Glutamatergic neuron (in vitro differentiated cells): ENCODE results near the gene ZDHHC13. TPM values are rescaled to one million over a fixed set of nuclear protein-coding genes. Genes with fewer than 3 reads are reported as not detected.

Experiments
- DNase-seq: peaks from one replicate; pipeline ENCODE4 v3.0.0; 2022
- H3K27ac Mint-ChIP-seq: one replicate; pipeline ENCODE4 v1.8.0; 2020; ENCODE audit warnings: mild to moderate bottlenecking, mixed read lengths, inconsistent platforms; ENCODE audit not compliant: unreplicated experiment
- H3K27me3 Mint-ChIP-seq: one replicate; pipeline ENCODE4 v1.8.0; 2020; ENCODE audit warnings: mild to moderate bottlenecking, moderate library complexity, mixed read lengths, inconsistent platforms; ENCODE audit not compliant: unreplicated experiment
- H3K36me3 Mint-ChIP-seq: one replicate; pipeline ENCODE4 v1.8.0; 2020; ENCODE audit warnings: mild to moderate bottlenecking, mixed read lengths, inconsistent platforms; ENCODE audit not compliant: unreplicated experiment
- H3K4me1 Mint-ChIP-seq: one replicate; pipeline ENCODE4 v1.8.0; 2020; ENCODE audit warnings: mild to moderate bottlenecking, low read depth, mixed read lengths, inconsistent platforms; ENCODE audit not compliant: unreplicated experiment
- H3K4me3 Mint-ChIP-seq: one replicate; pipeline ENCODE4 v1.8.0; 2020; ENCODE audit warnings: mild to moderate bottlenecking, mixed read lengths, inconsistent platforms; ENCODE audit not compliant: unreplicated experiment
- H3K9me3 Mint-ChIP-seq: one replicate; pipeline ENCODE4 v1.8.0; 2020; ENCODE audit warnings: mild to moderate bottlenecking, moderate library complexity, mixed read lengths, inconsistent platforms; ENCODE audit not compliant: unreplicated experiment
- total RNA-seq: library from RNA; stranded (reverse); fragmentation: NEBNext Ultra II Directional; extraction: Animal tissue kit (Norgen Biotek cat#: 25700); gene quantifications from one replicate; pipeline ENCODE4 v1.2.1, GENCODE V29; 2021; ENCODE audit not compliant: unreplicated experiment
- TF ChIP-seq, protein P1 (sequence below): fragments of 200-600 bp; sonication (generic); IDR thresholded peaks from one replicate; pipeline ENCODE4 v1.5.0; 2021; ENCODE audit not compliant: partially characterized antibody, unreplicated experiment

Gene ZDHHC13
- total RNA-seq, 1 donor from 2014 or later = 21.9 TPM

DNA sequence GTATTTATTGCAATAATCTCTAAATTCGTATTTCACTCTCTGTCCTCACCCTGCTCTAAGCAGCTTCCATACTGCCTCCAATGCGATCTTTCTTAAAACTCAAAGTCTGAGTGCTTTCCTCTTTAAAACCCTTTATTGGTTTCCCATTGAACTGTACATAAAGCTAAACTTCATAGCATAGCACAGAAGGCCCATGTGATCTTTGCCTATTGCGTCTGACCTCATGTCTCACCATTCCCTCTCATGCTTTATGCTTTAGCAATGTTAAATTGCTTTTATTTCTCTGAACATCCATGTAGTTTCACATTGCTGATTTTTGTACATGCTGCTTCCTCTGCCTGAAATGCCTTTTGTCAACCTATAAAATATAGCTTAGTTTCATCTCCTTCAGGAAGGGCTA is 28.4 kb downstream of the ZDHHC13 start:
- Mint-ChIP-seq H3K27ac (no peak overlapping the region), H3K4me3 (no peak overlapping the region), H3K4me1 (no peaks in the 10 kb centered on the region), H3K27me3 (no peaks in the 10 kb centered on the region), H3K9me3 (no peaks in the 10 kb centered on the region), H3K36me3 (no peaks in the 10 kb centered on the region)
- no peak for DNase-seq
- TF ChIP-seq, protein P1, sequence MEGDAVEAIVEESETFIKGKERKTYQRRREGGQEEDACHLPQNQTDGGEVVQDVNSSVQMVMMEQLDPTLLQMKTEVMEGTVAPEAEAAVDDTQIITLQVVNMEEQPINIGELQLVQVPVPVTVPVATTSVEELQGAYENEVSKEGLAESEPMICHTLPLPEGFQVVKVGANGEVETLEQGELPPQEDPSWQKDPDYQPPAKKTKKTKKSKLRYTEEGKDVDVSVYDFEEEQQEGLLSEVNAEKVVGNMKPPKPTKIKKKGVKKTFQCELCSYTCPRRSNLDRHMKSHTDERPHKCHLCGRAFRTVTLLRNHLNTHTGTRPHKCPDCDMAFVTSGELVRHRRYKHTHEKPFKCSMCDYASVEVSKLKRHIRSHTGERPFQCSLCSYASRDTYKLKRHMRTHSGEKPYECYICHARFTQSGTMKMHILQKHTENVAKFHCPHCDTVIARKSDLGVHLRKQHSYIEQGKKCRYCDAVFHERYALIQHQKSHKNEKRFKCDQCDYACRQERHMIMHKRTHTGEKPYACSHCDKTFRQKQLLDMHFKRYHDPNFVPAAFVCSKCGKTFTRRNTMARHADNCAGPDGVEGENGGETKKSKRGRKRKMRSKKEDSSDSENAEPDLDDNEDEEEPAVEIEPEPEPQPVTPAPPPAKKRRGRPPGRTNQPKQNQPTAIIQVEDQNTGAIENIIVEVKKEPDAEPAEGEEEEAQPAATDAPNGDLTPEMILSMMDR = no peak

DNA sequence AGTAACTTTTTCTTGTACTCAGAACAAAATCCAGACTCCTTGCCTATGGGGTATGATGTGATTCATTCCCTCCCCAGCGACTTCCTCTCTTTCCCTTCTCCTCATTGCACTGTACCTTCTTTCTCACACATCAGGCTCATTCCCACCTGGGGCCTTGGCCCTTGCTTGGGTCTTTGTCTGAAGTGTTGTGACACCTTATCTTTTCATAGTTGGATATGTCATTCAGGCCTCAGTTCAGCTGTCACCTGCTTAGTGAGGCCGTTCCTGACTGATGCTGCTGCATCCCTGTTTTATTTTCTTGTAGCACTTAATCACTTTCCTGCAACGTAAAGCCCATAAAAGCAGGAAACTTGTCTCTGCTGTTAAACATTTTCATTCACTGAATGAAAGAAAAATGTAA is 39.9 kb downstream of the ZDHHC13 start:
- TF ChIP-seq, protein P1 = no peak
- DNase-seq = no peak
- H3K4me1 Mint-ChIP-seq = no peaks in the 10 kb centered on the region
- no peak overlapping the region for H3K27ac Mint-ChIP-seq
- no peaks in the 10 kb centered on the region for H3K27me3 Mint-ChIP-seq
- H3K9me3 Mint-ChIP-seq = no peaks in the 10 kb centered on the region
- H3K36me3 Mint-ChIP-seq = no peaks in the 10 kb centered on the region
- H3K4me3 Mint-ChIP-seq = no peak overlapping the region

DNA sequence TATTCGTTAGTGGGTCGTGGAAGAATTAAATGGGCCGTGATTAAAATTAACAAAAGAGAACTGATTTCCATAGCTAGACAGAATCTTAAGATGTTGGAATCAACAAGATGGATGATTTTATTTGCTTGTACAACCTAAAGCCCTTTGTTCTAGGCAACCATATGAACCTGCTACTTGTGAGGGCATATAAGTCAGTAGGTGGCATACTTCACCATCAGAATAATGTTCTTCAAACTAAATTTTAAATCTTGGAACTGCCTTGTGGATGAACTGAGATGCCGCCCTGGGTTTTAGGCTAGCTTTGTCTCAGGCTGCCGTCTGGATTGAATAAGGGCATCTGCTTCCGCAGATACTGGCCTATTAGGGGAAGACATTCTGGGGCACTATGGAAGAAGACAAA is 43.9 kb downstream of the ZDHHC13 start:
- Mint-ChIP-seq H3K36me3 (no peaks in the 10 kb centered on the region), H3K4me1 (no peaks in the 10 kb centered on the region), H3K27me3 (no peaks in the 10 kb centered on the region), H3K27ac (no peak overlapping the region), H3K4me3 (no peak overlapping the region), H3K9me3 (no peaks in the 10 kb centered on the region)
- no peak for DNase-seq
- TF ChIP-seq, protein P1 = no peak

DNA sequence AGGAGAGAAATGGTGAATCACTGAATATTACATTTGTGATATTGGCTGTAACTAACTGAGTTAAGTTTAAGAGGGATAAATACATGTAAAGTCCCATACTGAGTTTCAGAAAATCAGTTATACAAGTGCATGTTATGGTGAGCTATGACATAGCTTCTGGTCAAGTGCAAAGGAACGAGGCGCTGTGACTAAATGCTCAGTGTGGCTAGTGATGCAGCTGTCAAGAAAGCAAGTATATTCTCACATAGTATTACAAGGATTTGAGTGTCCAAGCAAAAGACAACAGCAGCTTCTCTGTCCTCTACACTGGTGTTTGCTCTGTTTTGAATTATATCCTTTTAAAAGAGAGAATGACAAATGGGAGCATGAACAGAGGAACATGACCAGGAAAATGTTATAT is 44.7 kb downstream of the ZDHHC13 start:
- H3K4me3 Mint-ChIP-seq = no peak overlapping the region
- H3K4me1 Mint-ChIP-seq = no peaks in the 10 kb centered on the region
- no peaks in the 10 kb centered on the region for H3K36me3 Mint-ChIP-seq
- no peaks in the 10 kb centered on the region for H3K9me3 Mint-ChIP-seq
- no peak for DNase-seq
- TF ChIP-seq, protein P1 = no peak
- no peak overlapping the region for H3K27ac Mint-ChIP-seq
- no peaks in the 10 kb centered on the region for H3K27me3 Mint-ChIP-seq

DNA sequence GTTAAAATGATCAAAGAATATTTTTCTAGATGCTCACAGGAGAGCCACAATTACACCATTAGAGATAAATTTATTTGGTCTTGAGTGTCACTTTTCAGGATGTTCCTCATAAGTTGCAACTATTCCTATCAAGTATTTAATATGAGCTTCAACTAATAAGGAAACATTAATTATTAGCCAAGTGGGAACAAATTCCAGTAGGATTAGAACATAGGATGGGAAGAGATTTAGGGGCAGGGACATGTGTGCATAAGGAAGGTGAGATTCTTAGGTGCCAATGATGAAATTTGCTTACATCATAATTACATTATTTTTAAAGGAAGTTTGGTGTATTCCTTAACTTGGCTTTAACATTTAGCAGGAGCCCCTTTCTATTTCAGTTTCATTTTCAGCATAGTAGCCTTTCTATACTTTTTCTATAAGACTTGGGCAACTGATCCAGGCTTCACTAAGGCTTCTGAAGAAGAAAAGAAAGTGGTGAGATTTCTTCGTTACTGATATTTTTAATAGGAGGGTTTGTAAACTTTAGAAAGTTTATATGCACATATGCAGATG is 46.1 kb downstream of the ZDHHC13 start:
- no peaks in the 10 kb centered on the region for H3K27me3 Mint-ChIP-seq
- H3K27ac Mint-ChIP-seq = no peak overlapping the region
- TF ChIP-seq, protein P1 = no peak
- no peaks in the 10 kb centered on the region for H3K36me3 Mint-ChIP-seq
- no peak overlapping the region for H3K4me3 Mint-ChIP-seq
- H3K4me1 Mint-ChIP-seq = no peaks in the 10 kb centered on the region
- no peak for DNase-seq
- no peaks in the 10 kb centered on the region for H3K9me3 Mint-ChIP-seq
